Stimulated activated CD8-positive, alpha-beta memory T cell treated with anti-CD3 and anti-CD28 coated beads, Interleukin-7, amount 100 ng/mL, for 4 hours (primary cell): ENCODE data around the gene RTP5.

Experiments
- DNase-seq, 2 donors: peaks; one replicate each; pipeline ENCODE4 v3.0.0-alpha.2; 2020; ENCODE audit warnings: low read depth in 2 of 2

The RTP5 gene

GRCh38 chr2:241887806-241888522 is 18.4 kb downstream of the RTP5 start:
- no peak for DNase-seq

- DNase-seq: no peak
These were observed 19.1 kb downstream of the RTP5 start for GRCh38 chr2:241888641-241889040.

GRCh38 chr2:241890524-241891235 is 21.2 kb downstream of the RTP5 start:
- no peak for DNase-seq

GRCh38 chr2:241891315-241891987 is 21.9 kb downstream of the RTP5 start:
- no peak for DNase-seq

- no peak for DNase-seq
These were observed 22.4 kb downstream of the RTP5 start for GRCh38 chr2:241891988-241892298.

DNA sequence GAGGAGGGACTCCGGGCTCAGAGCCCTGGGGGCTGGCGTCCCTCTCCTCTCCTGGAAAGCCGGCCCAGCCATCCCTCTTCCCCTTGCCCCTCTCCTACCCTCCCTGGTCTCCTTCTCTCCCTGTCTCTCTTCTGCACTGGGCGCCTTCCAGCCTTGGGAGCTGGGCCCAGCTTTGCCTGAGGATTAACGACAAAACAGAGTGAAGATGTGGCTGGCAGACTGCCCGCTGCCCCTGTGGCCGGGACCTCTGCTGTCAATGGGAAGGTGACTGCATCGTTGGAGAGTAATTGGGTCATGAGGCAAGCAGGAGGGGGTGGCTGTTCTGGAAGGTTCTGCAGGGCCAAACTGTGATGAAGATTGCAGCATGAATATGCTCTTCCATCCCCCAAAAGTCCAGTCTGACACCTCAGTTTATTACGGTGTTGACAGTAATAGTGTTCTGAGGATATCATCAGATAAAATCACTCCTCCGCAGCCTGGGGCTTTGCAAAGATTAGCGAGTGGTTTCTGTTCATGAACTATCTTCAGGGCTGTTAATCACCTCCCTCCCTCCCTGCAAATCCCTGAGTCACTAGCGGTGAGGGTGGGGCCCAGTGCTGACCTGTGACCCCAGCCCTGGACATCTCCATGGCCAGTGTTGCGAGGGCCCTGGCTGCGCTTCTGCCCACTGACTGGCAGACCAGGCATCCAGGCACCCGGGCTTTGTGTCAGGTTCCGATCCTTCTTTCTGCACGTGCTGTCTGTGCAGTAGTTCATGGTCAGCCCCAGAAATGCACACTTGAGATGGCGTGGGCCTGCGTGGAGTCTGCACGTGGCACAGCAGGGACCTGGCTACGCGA is 23.0 kb downstream of the RTP5 start:
- no peak for DNase-seq

- no peak for DNase-seq
These were observed 23.7 kb downstream of the RTP5 start for GRCh38 chr2:241893265-241893664.

DNA sequence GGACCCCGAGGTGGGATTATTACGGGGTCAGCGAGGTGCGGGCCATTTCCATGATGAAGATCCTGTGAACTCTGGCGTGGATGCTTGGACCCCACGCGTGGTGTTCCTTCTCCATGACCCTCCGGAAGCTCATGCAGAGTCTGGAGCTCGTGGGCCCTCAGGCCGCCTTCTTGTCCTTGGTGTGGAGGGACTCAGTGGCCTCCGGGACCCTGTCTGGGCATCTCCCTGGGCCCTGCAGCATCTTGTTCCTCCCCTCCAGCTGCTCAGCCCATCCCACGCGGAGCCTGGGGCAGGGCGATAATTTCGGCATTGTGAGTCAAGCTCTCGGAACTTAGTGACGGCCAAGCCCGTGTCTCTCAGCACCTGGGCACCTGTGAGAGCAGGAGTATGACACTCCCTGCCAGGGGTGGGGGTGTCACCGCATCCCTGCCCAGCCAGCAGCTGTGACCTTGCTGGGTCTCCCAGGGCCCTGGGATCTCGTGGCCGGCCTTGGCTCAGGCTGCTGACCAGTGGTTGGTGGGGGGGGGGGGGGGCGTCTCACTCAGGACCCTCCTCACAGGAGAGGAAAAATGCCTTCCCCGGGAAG is 24.6 kb downstream of the RTP5 start:
- DNase-seq: no peak

DNA sequence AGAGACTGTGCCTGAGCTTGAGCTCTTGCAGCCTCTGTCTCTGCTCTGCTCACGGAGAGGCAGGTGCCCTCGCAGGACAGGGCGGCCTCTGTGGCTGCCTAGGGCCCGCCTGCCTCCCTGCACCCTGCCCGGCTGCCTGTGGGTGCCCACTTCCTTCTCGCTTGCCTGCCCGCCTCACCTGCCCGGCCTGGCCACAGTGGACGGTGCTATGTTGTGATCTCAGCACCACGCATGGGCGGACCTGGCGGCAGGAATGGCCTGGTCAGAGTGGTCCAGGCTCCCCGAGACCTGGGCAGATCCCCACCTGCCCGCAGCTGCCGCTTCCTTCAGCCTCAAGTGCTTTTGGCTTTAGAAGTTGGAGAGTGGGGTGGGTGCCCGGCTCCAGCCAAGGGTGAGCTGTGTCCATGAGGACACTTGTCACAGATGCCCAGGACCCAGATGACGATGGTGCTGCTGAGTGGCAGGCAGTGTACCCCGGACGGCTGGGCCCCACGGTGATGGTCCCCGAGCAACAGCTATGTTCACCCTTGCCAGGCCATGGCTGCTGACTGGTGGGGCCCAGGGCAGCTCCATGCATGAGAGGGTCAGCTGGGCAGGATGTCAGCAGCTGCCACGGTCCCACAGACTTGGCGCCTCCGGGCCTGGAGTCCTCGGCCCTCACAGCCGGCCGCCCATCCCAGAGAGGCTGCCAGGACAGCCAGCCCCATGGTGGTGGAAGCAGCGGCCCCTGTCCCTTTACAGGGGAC is 25.3 kb downstream of the RTP5 start:
- DNase-seq: no peak

GRCh38 chr2:241895427-241895711 is 25.8 kb downstream of the RTP5 start:
- no peak for DNase-seq

GRCh38 chr2:241895712-241896641 is 26.4 kb downstream of the RTP5 start:
- no peak for DNase-seq

DNA sequence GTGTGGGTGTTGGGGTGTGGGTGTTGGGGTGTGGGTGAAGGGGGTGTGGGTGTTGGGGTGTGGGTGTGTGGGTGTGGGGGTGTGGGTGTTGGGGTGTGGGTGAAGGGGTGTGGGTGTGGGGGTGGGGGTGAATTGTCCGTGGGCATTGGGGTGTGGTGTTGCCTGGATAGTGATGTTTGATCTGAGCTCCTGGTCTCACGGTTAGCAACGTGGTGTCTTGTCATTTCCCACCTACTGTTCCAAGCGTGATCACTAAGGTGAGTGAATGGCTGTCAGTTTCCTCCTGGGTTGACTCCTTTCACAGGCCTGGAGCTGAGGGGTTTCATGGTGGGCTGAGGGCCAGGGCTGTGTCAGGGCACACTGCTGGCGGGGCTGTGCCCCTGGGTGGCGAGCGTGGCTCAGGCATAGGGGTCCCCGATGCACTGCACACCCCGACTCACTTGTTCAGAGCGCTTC is 27.2 kb downstream of the RTP5 start:
- DNase-seq: no peak

DNA sequence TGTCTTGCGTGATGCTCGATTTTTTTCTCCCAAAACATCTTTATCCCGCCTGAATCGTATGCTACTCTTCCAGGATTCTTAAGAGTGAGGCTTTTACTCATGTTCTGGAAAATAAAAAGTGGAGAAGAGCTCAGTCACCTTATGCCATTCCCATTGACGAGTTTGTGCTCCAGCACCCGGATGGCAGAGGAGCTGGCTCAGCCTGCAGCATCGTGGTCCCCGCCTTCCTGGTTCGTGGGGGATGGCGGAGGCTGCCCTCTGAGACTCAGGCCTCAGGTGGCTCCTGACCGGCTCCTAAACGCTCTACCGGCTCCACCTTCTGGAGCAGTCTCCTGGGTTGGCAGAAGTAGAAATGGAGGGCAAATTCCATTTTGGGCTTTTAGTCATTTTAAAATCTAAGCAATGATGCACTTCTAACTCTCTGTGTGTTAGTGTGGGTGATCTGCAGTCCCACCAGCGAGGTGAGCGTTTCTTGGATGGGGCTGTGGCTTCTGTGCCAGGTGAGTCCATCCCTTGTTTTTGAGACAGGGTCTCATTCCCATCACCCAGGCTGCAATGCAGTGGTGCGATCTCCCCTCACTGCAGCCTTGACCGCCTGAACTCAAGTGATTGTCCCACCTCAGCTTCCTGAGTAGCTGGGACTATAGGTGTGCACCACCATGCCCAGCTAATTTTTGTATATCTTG is 27.8 kb downstream of the RTP5 start:
- DNase-seq: no peak

- DNase-seq: no peak
These were observed 29.1 kb downstream of the RTP5 start for GRCh38 chr2:241898463-241899270.

DNA sequence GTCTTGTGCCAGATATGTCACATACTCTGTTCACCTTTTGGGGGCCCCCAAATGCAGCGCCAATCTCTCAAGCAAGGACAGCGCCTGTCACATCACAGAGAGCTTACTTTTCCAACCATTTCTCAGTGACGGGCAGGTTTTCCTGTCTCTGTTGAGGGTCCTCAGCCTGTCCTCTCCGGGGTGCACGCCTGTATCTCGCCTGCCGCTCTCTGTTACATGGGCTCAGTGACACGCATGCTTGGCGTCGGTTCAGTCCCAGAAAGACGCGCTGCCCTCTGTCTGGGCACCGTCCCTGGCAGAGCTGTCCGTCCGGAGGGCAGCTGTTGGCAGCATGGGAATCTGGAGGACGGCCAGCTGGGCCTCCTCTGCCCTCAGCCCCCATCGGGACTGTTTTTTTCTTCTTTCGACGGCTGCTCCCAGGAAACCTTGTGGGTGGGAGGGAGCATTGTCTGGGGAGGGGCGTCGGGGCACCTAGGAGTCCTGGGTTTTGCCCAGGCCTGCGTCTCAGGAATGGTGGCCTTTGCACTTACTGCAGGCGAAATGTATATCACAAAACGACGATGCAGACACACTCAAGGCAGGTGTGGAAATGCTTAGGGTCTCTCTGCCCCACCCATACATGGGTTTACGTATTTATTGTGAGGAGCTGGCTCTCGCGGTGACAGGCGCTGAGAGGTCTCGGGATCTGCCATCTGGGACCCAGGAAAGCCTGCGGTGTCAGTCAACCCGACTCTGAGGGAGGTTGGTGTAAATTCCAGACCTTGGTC is 30.9 kb downstream of the RTP5 start:
- DNase-seq: no peak

GRCh38 chr2:241901018-241901380 is 31.5 kb downstream of the RTP5 start:
- DNase-seq: no peak

GRCh38 chr2:241901500-241902351 is 32.2 kb downstream of the RTP5 start:
- DNase-seq: no peak
